ENCODE results near the gene GALNT12.

DNA sequence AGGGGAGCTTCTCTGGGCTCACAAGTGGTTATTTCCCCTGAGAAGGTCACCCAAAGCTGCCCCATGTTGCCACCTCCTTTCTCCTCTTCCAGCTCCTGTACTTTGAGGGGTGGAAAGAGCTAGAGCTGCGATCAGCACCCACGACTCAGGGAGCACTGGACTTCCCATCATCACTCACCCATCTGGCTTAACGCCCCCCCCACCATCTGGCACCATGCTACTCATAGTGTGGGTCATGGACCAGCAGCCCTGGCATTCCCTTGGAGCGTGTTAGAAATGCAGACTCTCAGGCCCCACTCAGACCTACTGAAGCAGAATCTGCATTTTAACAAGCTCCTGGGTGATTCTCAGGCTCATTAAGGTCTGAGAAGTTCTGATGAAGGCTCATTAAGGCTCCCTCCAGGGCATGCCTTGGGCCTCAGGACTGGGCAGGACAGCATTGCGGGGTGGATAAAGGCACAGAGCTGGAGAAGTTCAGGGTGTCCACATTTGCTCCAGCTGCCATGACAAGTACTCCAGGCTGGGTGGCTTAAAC, 67.3 kb downstream of the GALNT12 start:
- TF ChIP-seq, protein P1, sequence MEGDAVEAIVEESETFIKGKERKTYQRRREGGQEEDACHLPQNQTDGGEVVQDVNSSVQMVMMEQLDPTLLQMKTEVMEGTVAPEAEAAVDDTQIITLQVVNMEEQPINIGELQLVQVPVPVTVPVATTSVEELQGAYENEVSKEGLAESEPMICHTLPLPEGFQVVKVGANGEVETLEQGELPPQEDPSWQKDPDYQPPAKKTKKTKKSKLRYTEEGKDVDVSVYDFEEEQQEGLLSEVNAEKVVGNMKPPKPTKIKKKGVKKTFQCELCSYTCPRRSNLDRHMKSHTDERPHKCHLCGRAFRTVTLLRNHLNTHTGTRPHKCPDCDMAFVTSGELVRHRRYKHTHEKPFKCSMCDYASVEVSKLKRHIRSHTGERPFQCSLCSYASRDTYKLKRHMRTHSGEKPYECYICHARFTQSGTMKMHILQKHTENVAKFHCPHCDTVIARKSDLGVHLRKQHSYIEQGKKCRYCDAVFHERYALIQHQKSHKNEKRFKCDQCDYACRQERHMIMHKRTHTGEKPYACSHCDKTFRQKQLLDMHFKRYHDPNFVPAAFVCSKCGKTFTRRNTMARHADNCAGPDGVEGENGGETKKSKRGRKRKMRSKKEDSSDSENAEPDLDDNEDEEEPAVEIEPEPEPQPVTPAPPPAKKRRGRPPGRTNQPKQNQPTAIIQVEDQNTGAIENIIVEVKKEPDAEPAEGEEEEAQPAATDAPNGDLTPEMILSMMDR (IDR thresholded peaks at IDR 0.05) = no peak
- TF ChIP-seq EZH2 (IDR thresholded peaks at IDR 0.05; ENCODE audit: borderline replicate concordance, insufficient read depth, low read depth, low read length, poor library complexity, severe bottlenecking) = no peak
